ENCODE data around the gene STXBP6. TPM values are rescaled to one million over a fixed set of nuclear protein-coding genes. Genes with fewer than 3 reads are reported as not detected.

STXBP6 gene
- total RNA-seq, 2 donors from 2014 or later = not detected

DNA sequence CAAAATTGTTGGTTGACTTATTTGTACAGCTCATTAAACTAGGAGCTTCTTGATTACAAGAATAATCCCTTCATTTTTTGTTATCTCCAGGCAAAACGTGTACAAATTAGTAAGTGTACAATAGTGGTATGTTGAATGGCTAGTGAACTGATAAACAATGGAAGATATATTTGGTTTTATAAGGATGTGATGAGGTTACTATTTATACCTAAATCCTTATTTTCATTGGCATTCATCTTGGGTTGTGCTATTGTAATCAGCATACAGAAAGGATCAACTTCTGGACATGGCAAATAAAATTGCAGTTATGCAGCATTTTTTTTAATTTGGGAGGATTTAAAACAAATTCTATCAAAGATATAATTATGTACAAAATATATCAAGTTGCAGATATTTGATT is 216.6 kb downstream of the STXBP6 start:
- Mint-ChIP-seq H3K27ac (no peak overlapping the region), H3K36me3 (ENCODE audit: insufficient read depth in 2 of 2) (no peaks in the 10 kb centered on the region), H3K4me3 (no peak overlapping the region), H3K4me1 (ENCODE audit: low read depth) (no peaks in the 10 kb centered on the region), H3K9me3 (no peaks in the 10 kb centered on the region), H3K27me3 (ENCODE audit: low read depth) (peaks cover 11% of the 10 kb centered on the region)
- ATAC-seq (replicated peaks in 1 of 2) (no peak), DNase-seq (no peak)

GRCh38 chr14:24831677-24832076 is 218.3 kb downstream of the STXBP6 start:
- ATAC-seq (replicated peaks in 1 of 2) = no peak
- H3K36me3 Mint-ChIP-seq (ENCODE audit: insufficient read depth in 2 of 2) = no peaks in the 10 kb centered on the region
- no peaks in the 10 kb centered on the region for H3K9me3 Mint-ChIP-seq
- H3K4me1 Mint-ChIP-seq (ENCODE audit: low read depth) = no peaks in the 10 kb centered on the region
- H3K4me3 Mint-ChIP-seq = no peak overlapping the region
- H3K27ac Mint-ChIP-seq = no peak overlapping the region
- peaks cover 11% of the 10 kb centered on the region for H3K27me3 Mint-ChIP-seq (ENCODE audit: low read depth)
- DNase-seq = no peak

DNA sequence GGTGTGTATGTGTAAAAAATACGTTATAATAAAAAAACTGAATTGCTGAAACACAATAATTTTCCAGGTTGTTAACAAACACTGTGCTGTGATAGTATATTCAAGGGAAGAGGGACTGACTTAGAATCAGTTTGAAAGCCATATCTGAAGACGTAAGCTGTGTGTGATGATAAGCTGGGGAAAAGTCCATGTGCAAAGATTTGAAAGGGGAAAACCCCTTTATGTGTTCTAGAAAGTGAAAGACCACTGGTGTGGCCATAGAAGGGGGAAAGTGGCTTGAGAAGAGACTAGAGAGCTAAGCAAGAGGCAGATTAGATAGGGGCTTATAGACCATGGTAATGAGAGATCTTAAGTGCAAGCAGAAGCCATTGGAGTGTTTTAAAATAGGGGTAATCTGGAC is 220.1 kb downstream of the STXBP6 start:
- H3K4me1 Mint-ChIP-seq (ENCODE audit: low read depth) = no peaks in the 10 kb centered on the region
- DNase-seq = no peak
- no peaks in the 10 kb centered on the region for H3K9me3 Mint-ChIP-seq
- no peak overlapping the region for H3K4me3 Mint-ChIP-seq
- peaks cover 8% of the 10 kb centered on the region for H3K27me3 Mint-ChIP-seq (ENCODE audit: low read depth)
- no peak overlapping the region for H3K27ac Mint-ChIP-seq
- no peaks in the 10 kb centered on the region for H3K36me3 Mint-ChIP-seq (ENCODE audit: insufficient read depth in 2 of 2)
- ATAC-seq (replicated peaks in 1 of 2) = no peak

GRCh38 chr14:24828486-24828885 is 221.5 kb downstream of the STXBP6 start:
- DNase-seq = no peak
- no peak for ATAC-seq (replicated peaks in 1 of 2)
- no peaks in the 10 kb centered on the region for H3K9me3 Mint-ChIP-seq

DNA sequence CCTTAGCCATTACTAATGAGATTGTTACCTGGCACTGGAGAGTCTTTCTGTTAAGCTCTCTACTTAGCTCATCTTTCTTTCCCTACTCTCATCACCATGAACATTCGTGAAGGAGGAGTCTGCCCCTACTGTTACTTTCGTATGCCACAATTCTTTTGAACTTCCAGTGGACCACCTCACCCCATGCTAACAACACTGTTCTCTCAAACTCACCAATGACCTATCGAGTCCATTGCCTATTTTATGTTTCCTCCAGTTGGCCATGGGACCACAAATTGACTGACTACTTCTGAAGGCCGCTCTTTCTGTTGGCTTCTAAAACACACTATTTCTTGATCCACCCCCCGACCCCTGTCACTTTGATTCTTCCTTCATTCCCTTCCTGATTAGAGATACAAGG is 223.6 kb downstream of the STXBP6 start:
- H3K36me3 Mint-ChIP-seq (ENCODE audit: insufficient read depth in 2 of 2) = no peaks in the 10 kb centered on the region
- H3K4me1 Mint-ChIP-seq (ENCODE audit: low read depth) = no peaks in the 10 kb centered on the region
- no peak overlapping the region for H3K4me3 Mint-ChIP-seq
- no peak overlapping the region for H3K27ac Mint-ChIP-seq
- no peak for DNase-seq
- no peak for ATAC-seq (replicated peaks in 1 of 2)
- peaks cover 12% of the 10 kb centered on the region for H3K27me3 Mint-ChIP-seq (ENCODE audit: low read depth)
- no peaks in the 10 kb centered on the region for H3K9me3 Mint-ChIP-seq

More at GRCh38 chr14:24828486-24828885, 221.5 kb downstream of the STXBP6 start:
- Mint-ChIP-seq H3K4me3 (no peak overlapping the region), H3K36me3 (ENCODE audit: insufficient read depth in 2 of 2) (no peaks in the 10 kb centered on the region), H3K27me3 (ENCODE audit: low read depth) (no peaks in the 10 kb centered on the region), H3K27ac (no peak overlapping the region), H3K4me1 (ENCODE audit: low read depth) (no peaks in the 10 kb centered on the region)

DNA sequence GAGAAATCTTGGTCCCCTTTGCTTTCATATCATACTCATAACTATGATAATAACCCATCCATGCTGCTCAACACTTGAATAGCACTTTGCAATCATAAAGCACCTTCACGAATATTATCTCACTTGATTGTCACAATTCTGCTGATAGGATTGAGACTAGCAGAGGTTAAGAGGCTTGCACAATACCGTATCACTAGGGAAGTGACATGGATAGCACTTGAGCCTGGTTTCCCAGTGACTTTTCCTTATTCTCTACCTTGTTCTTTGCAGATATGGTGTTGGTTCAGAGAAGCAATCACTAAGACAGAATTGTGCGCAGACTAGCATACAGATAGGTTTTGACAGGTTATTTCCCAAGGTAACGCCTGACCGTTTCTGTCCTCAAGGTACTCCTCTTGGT is 229.3 kb downstream of the STXBP6 start:
- ATAC-seq (replicated peaks in 1 of 2) = no peak
- no peak overlapping the region for H3K27ac Mint-ChIP-seq
- no peaks in the 10 kb centered on the region for H3K36me3 Mint-ChIP-seq (ENCODE audit: insufficient read depth in 2 of 2)

GRCh38 chr14:24818823-24819341 is 231.1 kb downstream of the STXBP6 start:
- ATAC-seq (replicated peaks in 1 of 2) = no peak
- Mint-ChIP-seq H3K27me3 (ENCODE audit: low read depth) (peaks cover 21% of the 10 kb centered on the region), H3K27ac (no peak overlapping the region), H3K9me3 (no peaks in the 10 kb centered on the region), H3K4me3 (no peak overlapping the region), H3K4me1 (ENCODE audit: low read depth) (no peaks in the 10 kb centered on the region), H3K36me3 (ENCODE audit: insufficient read depth in 2 of 2) (no peaks in the 10 kb centered on the region)
- no peak for DNase-seq

More for the DNA sequence above, 229.3 kb downstream of the STXBP6 start:
- Mint-ChIP-seq H3K4me3 (no peak overlapping the region), H3K4me1 (ENCODE audit: low read depth) (no peaks in the 10 kb centered on the region), H3K9me3 (no peaks in the 10 kb centered on the region), H3K27me3 (ENCODE audit: low read depth) (peaks cover 21% of the 10 kb centered on the region)
- no peak for DNase-seq

DNA sequence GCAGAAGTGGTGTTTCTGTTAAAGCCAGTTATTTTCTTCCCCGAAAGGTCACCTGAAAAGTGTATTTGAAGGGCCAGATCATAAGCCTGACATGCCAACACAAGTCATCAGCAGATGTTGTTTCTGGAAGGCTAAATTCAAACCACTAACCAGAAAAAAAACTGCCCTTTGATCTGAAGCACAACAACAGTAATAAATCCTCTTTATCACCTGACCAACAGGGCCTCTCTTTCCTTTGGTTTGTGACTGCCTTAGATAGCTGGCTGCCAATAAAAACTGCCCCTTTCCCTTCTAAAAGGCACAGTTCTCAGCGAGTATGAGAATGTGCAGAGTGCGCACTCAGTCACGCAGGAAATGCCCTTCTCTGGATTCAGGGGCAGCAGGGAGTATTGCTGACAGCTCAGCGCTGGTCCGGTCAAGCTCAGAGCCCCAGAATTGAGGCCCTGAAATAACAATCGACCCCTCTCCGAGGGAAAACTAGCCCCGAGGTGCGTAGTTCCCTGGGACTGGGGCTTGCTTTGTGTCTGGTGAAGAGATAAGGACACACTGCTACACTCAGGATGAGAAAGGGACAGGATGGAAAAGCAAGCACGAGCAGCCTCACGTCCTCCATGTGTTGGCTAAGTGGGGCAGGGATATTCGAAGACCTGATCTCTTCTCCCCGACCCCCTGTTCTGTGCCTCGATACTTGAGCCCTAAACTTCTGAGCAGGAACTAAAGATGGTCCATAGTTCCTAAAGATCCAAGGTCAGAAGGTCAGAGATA is 231.7 kb downstream of the STXBP6 start:
- Mint-ChIP-seq H3K9me3 (no peaks in the 10 kb centered on the region), H3K4me3 (no peak overlapping the region), H3K27ac (no peak overlapping the region), H3K36me3 (ENCODE audit: insufficient read depth in 2 of 2) (no peaks in the 10 kb centered on the region), H3K4me1 (ENCODE audit: low read depth) (no peaks in the 10 kb centered on the region), H3K27me3 (ENCODE audit: low read depth) (peaks cover 21% of the 10 kb centered on the region)
- no peak for DNase-seq
- no peak for ATAC-seq (replicated peaks in 1 of 2)

DNA sequence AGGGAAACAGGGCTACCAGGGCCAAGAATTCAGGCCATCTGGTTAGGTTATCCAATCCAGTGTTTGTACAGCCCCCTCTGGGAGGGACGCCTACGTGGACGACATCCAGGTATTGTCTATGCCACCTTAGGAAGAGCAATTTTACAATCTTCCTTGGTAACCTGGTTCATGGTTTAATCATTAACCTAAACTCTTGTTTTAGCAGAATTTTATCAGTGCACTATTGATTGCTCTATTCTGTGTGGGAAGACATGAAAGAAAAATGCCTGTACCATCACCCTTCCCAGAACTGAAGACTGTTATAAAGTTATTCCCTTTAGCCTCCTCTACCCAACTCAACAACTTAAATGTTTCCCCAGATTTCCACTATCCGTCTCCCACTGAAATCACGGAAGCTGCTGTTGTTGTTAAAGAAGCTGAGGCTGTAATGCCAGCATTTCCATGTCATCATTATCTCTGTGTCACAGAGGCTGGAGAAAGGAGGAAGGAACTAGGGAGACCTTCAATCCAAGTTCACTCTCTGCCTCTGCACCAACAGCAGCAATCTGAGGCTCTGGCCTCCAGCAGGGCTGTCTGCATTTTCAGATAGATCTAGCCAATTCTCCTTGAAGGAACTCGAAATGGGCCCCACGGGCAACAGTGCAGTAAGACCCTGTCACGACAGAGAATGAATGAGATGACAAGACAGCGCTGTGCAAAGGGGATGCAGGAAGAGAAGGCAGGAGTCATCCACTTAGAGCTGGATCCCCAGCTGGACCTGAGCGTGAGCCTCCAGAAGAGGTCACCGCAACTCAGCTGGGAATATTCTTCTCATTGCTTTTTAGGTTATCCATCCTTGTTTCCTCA is 232.5 kb downstream of the STXBP6 start:
- H3K4me1 Mint-ChIP-seq (ENCODE audit: low read depth) = no peaks in the 10 kb centered on the region
- H3K27ac Mint-ChIP-seq = no peak overlapping the region
- DNase-seq (no peak), ATAC-seq (replicated peaks in 1 of 2) (no peak)
- H3K9me3 Mint-ChIP-seq = no peaks in the 10 kb centered on the region
- H3K27me3 Mint-ChIP-seq (ENCODE audit: low read depth) = peaks cover 19% of the 10 kb centered on the region
- H3K4me3 Mint-ChIP-seq = no peak overlapping the region
- no peaks in the 10 kb centered on the region for H3K36me3 Mint-ChIP-seq (ENCODE audit: insufficient read depth in 2 of 2)

DNA sequence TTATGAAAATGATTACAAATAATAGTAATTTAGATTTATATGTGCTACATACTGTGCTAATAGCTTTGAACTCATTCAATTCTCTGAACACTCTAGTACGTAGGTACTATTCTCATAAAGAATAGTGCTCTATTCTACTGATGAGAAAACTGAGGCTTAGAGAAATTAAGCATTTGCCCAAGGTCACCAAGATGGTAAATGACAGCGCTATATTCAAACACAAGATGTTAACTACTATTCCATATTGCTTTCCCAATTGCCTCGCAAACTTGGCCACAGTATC is 233.1 kb downstream of the STXBP6 start:
- no peaks in the 10 kb centered on the region for H3K36me3 Mint-ChIP-seq (ENCODE audit: insufficient read depth in 2 of 2)
- H3K27ac Mint-ChIP-seq = no peak overlapping the region
- H3K9me3 Mint-ChIP-seq = no peaks in the 10 kb centered on the region
- H3K27me3 Mint-ChIP-seq (ENCODE audit: low read depth) = peaks cover 13% of the 10 kb centered on the region
- no peak overlapping the region for H3K4me3 Mint-ChIP-seq
- ATAC-seq (replicated peaks in 1 of 2) (no peak), DNase-seq (no peak)
- H3K4me1 Mint-ChIP-seq (ENCODE audit: low read depth) = no peaks in the 10 kb centered on the region

- Mint-ChIP-seq H3K4me3 (no peak overlapping the region), H3K9me3 (no peaks in the 10 kb centered on the region), H3K36me3 (ENCODE audit: insufficient read depth in 2 of 2) (no peaks in the 10 kb centered on the region), H3K27ac (no peak overlapping the region), H3K4me1 (ENCODE audit: low read depth) (no peaks in the 10 kb centered on the region), H3K27me3 (ENCODE audit: low read depth) (peaks cover 9% of the 10 kb centered on the region)
- no peak for ATAC-seq (replicated peaks in 1 of 2)
- DNase-seq = no peak
Measured at GRCh38 chr14:24816011-24816928, 233.7 kb downstream of the STXBP6 start.

DNA sequence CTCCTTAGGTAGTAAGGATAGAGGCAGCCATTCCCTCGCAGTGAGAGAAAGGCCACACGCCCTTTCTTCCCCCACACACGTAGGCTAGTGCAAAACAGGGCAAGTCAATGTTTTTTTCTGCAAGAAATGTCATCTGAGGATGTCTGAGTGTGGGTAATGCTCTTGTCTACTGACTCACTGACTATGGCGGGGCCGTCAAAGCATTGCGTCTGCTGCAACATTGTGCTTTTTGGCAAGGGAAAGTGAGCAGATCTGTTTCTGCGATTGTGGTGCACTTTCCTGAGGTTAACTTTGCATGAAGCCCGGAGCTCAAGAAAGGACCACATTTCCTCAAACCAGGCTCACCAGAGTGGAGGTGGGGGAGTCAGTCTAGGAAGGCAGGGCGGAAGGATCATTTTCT is 234.4 kb downstream of the STXBP6 start:
- ATAC-seq (replicated peaks in 1 of 2) = no peak
- H3K9me3 Mint-ChIP-seq = no peaks in the 10 kb centered on the region

DNA sequence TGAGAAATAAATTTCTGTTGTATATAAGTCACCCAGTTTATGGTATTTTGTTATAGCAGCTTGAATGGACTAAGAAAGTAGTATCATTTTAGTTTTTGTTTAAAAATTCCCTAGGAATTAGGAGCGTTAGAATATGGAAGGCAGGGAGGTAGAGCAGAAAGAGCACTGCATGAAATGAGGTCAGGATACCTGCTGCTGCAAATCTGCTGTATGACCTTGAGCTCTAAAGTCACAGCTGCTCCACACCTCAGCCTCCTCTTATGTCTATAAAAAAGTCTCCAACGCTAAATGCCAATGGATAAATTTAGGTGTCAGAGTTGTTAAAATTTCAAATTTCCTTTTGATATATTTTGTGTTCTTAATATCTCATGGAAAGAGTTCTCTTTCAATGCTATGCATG is 235.0 kb downstream of the STXBP6 start:
- no peaks in the 10 kb centered on the region for H3K36me3 Mint-ChIP-seq (ENCODE audit: insufficient read depth in 2 of 2)
- no peak overlapping the region for H3K4me3 Mint-ChIP-seq
- DNase-seq (no peak), ATAC-seq (replicated peaks in 1 of 2) (no peak)
- no peaks in the 10 kb centered on the region for H3K4me1 Mint-ChIP-seq (ENCODE audit: low read depth)
- H3K9me3 Mint-ChIP-seq = no peaks in the 10 kb centered on the region
- H3K27ac Mint-ChIP-seq = no peak overlapping the region
- peaks cover 9% of the 10 kb centered on the region for H3K27me3 Mint-ChIP-seq (ENCODE audit: low read depth)

More for the DNA sequence above, 234.4 kb downstream of the STXBP6 start:
- no peak for DNase-seq
- no peaks in the 10 kb centered on the region for H3K36me3 Mint-ChIP-seq (ENCODE audit: insufficient read depth in 2 of 2)
- H3K27ac Mint-ChIP-seq = no peak overlapping the region
- H3K27me3 Mint-ChIP-seq (ENCODE audit: low read depth) = peaks cover 9% of the 10 kb centered on the region
- no peak overlapping the region for H3K4me3 Mint-ChIP-seq
- H3K4me1 Mint-ChIP-seq (ENCODE audit: low read depth) = no peaks in the 10 kb centered on the region
